HL-60 (cell line): ENCODE results near the gene HNRNPH1.

Experiments
- CTCF ChIP-seq: IDR thresholded peaks from one replicate; pipeline ENCODE4 v1.5.1; 2011; ENCODE audit warnings: low read length, control low read depth, inconsistent platforms; ENCODE audit not compliant: insufficient read depth
- GABPA ChIP-seq: IDR thresholded peaks from 2 replicates; pipeline ENCODE4 v1.6.1; 2012; ENCODE audit warnings: low read depth
- POLR2AphosphoS5 ChIP-seq: IDR thresholded peaks from 2 replicates; pipeline ENCODE4 v1.6.1; 2012; ENCODE audit warnings: low read depth
- REST ChIP-seq: IDR thresholded peaks from 2 replicates; pipeline ENCODE4 v1.6.1; 2012; ENCODE audit warnings: low read depth; ENCODE audit not compliant: insufficient replicate concordance
- SPI1 ChIP-seq: IDR thresholded peaks from 2 replicates; pipeline ENCODE4 v1.6.1; 2012; ENCODE audit warnings: low read depth, mild to moderate bottlenecking, borderline replicate concordance

GRCh38 chr5:179585941-179586401 is 37.5 kb downstream of the HNRNPH1 start:
- TF ChIP-seq CTCF (no peak), SPI1 (peak; percentile 93), REST (no peak), POLR2AphosphoS5 (peak; percentile 16; the same call in 1 of the 2 replicates), GABPA (no peak)
